Breast epithelium (tissue), 4 donors: Measurements from ENCODE around the gene HSD3B7. TPM values are rescaled to one million over a fixed set of nuclear protein-coding genes. Genes with fewer than 3 reads are reported as not detected.

Experiments used
- DNase-seq, 2 donors: peaks; one replicate each; pipeline ENCODE4 v3.0.0-alpha.2; 2019; ENCODE audit warnings: low spot score in 2 of 2
- H3K27ac ChIP-seq, 2 donors: fragments of 200-600 bp; sonication (generic) in 1 of 2; one replicate each; pipeline ENCODE4 v1.5.1; 2016 to 2019; ENCODE audit warnings: mild to moderate bottlenecking in 1 of 2
- H3K27me3 ChIP-seq, 2 donors: fragments of 200-600 bp; sonication (generic) in 1 of 2; one replicate each; pipeline versions ENCODE4 v1.5.1 to v1.6.0; 2017 to 2019; ENCODE audit warnings: control low read depth in 1 of 2, mild to moderate bottlenecking in 1 of 2
- H3K36me3 ChIP-seq: fragments of 200-600 bp; one replicate; pipeline ENCODE4 v1.5.1; 2019
- H3K4me1 ChIP-seq, 2 donors: fragments of 200-600 bp; sonication (generic); one replicate each; pipeline ENCODE4 v1.5.1; 2016 to 2019; ENCODE audit warnings: control low read depth in 1 of 2
- H3K4me3 ChIP-seq, 3 donors: fragments of 200-600 bp; sonication (generic); 1 replicate in 2 of 3; 2 replicates in 1 of 3; pipeline ENCODE4 v1.5.1; 2016 to 2019; ENCODE audit warnings: mild to moderate bottlenecking in 3 of 3, moderate library complexity in 2 of 3
- H3K9me3 ChIP-seq, 2 donors: fragments of 200-600 bp; sonication (generic) in 1 of 2; one replicate each; pipeline ENCODE4 v1.5.1; 2016 to 2019; ENCODE audit warnings: control low read depth in 1 of 2
- POLR2A ChIP-seq: fragments of 450-650 bp; IDR thresholded peaks from one replicate; pipeline ENCODE4 v1.6.1; 2016; ENCODE audit warnings: antibody characterized with exemption, mild to moderate bottlenecking, moderate library complexity
- POLR2AphosphoS5 ChIP-seq, 3 donors: sonication (generic); formaldehyde crosslinking; IDR thresholded peaks; one replicate each; pipeline ENCODE4 v1.6.1; 2017; ENCODE audit warnings: antibody characterized with exemption in 3 of 3
- intact Hi-C: fragments of 100-400 bp; cut with DNase I; formaldehyde crosslinking; loops from one replicate; pipeline ENCODE4 v1.15.1; 2023; ENCODE audit warnings: low total_unique reads
- total RNA-seq, 3 donors: library from RNA; depleted of rRNA; stranded (reverse); fragments of >200 nt; gene quantifications; one replicate each; pipeline ENCODE4 v1.1.0, GENCODE V29; 2016
- TF ChIP-seq, protein P1 (sequence below), 3 donors: fragments of 450-650 bp; IDR thresholded peaks; one replicate each; pipeline ENCODE4 v1.5.1; 2016 to 2017; ENCODE audit warnings: antibody characterized with exemption in 3 of 3, mild to moderate bottlenecking in 3 of 3, moderate library complexity in 3 of 3

HSD3B7 gene
- total RNA-seq, 3 donors from 2014 or later = 12.1 to 27.8 (median 26.9) TPM

DNA sequence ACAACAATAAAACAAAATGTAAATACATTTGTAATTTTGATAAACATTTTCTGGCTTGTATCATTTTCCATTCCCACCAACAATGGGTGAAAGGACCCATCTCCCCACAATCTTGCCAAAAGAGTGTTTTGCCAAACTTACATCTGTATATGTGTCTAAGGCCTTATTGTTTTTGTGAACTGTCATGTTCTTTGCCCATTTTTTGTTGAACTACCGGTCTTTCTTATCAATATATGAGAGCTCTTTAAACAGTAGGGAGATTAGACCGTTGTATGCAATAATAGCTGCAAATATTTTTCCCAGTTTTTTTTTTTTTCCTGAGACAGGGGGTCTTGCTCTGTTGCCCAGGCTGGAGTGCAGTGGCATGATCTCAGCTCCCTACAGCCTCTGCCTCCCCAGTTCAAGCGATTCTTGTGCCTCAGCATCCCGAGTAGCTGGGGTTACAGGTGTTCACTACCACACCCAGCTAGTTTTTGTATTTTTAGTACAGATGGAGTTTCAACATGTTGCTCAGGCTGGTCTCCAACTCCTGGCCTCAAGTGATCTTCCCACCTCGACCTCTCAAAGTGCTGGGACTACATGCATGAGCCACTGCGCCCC lies 38.7 kb downstream of the HSD3B7 start:
- H3K9me3 ChIP-seq = no peaks in the 10 kb centered on the region
- no peaks in the 10 kb centered on the region for H3K36me3 ChIP-seq
- H3K4me3 ChIP-seq = no peak overlapping the region
- H3K27ac ChIP-seq = no peak overlapping the region
- DNase-seq = no peak
- no peak for TF ChIP-seq POLR2AphosphoS5 (IDR thresholded peaks at IDR 0.05)
- no peak for TF ChIP-seq POLR2A
- TF ChIP-seq, protein P1, sequence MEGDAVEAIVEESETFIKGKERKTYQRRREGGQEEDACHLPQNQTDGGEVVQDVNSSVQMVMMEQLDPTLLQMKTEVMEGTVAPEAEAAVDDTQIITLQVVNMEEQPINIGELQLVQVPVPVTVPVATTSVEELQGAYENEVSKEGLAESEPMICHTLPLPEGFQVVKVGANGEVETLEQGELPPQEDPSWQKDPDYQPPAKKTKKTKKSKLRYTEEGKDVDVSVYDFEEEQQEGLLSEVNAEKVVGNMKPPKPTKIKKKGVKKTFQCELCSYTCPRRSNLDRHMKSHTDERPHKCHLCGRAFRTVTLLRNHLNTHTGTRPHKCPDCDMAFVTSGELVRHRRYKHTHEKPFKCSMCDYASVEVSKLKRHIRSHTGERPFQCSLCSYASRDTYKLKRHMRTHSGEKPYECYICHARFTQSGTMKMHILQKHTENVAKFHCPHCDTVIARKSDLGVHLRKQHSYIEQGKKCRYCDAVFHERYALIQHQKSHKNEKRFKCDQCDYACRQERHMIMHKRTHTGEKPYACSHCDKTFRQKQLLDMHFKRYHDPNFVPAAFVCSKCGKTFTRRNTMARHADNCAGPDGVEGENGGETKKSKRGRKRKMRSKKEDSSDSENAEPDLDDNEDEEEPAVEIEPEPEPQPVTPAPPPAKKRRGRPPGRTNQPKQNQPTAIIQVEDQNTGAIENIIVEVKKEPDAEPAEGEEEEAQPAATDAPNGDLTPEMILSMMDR (IDR thresholded peaks at IDR 0.05) = no peak
- H3K27me3 ChIP-seq = no peaks in the 10 kb centered on the region
- intact Hi-C loops = no loop called here
- no peaks in the 10 kb centered on the region for H3K4me1 ChIP-seq

DNA sequence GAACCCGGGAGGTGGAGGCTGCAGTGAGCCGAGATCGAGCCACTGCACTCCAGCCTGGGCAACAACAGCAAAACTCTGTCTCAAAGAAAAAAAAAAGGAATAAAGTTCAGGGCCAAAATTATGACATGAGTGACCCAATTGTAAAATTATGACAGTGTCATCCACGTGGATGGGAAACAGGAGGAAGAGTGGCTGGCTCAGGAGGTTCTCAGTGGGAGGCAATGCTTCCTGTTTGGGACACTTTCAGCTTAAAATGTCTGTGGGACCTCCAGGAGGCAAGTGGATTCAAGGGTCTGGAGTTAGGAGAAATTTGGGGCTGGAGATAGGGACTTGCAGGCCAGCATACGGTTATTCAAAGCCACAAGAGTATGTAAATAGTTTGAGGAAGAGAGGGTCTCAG lies 40.3 kb downstream of the HSD3B7 start:
- DNase-seq = no peak
- Histone ChIP-seq H3K9me3 (no peaks in the 10 kb centered on the region), H3K4me3 (no peak overlapping the region), H3K27me3 (no peaks in the 10 kb centered on the region), H3K4me1 (no peaks in the 10 kb centered on the region), H3K27ac (peak overlapping the region in 1 of 2 donors; percentile 19), H3K36me3 (no peaks in the 10 kb centered on the region)
- TF ChIP-seq POLR2AphosphoS5 (IDR thresholded peaks at IDR 0.05) (no peak), POLR2A (no peak)
- TF ChIP-seq, protein P1 (IDR thresholded peaks at IDR 0.05) = no peak
- intact Hi-C loops = no loop called here

DNA sequence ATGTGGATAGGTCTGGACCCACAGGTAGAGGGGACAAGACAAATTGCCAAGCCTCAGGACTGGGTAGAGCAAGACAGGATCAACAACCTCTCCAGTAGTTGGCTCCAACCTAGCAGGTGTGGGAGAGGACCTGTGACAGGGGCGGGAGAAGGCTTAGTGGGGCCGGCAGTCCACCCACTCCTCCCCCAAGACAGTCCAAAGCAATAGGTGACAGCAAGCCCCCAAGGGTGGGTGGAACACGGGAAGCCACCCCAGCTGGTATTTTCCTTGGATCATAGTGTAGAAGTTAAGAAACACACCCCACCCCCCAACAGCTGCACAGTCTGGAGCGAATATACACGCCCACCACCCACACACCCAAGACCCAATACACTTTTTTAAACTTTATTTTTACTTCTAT lies 44.3 kb downstream of the HSD3B7 start:
- intact Hi-C loops = no loop called here
- DNase-seq = no peak
- H3K4me3 ChIP-seq = no peak overlapping the region
- no peaks in the 10 kb centered on the region for H3K27me3 ChIP-seq
- TF ChIP-seq, protein P1 (IDR thresholded peaks at IDR 0.05) = no peak
- TF ChIP-seq POLR2AphosphoS5 (IDR thresholded peaks at IDR 0.05) = no peak
- no peak for TF ChIP-seq POLR2A
- no peaks in the 10 kb centered on the region for H3K9me3 ChIP-seq
- H3K27ac ChIP-seq = no peak overlapping the region
- H3K36me3 ChIP-seq = no peaks in the 10 kb centered on the region
- H3K4me1 ChIP-seq = peaks cover 0 to 1% of the 10 kb centered on the region in 2 donors

DNA sequence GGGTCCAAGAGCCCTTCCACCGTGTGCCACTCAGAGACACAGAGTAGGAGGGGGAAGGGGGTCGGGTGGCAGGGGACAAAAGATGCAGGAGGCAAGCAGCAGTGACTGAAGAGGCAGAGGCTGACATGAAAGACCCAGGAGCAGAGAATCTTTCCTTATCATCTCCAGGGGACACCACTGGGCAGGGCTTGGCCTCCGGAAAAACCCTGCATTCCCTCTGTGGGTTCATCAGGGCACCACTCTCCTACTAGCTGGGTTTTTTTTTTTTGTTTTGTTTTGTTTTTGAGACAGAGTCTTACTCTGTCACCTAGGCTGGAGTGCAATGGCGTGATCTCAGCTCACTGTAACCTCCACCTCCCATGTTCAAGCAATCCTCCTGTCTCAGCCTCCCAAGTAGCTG lies 46.3 kb downstream of the HSD3B7 start:
- no peak overlapping the region for H3K4me3 ChIP-seq
- TF ChIP-seq POLR2A (no peak), POLR2AphosphoS5 (IDR thresholded peaks at IDR 0.05) (no peak)
- TF ChIP-seq, protein P1 (IDR thresholded peaks at IDR 0.05) = no peak
- DNase-seq = no peak

More for the DNA sequence above, 46.3 kb downstream of the HSD3B7 start:
- Histone ChIP-seq H3K27me3 (no peaks in the 10 kb centered on the region), H3K27ac (peak overlapping the region in 1 of 2 donors; percentile 99), H3K4me1 (peaks cover 0 to 5% of the 10 kb centered on the region in 2 donors), H3K36me3 (no peaks in the 10 kb centered on the region), H3K9me3 (no peaks in the 10 kb centered on the region)
- intact Hi-C loops = loop anchor here (10.0 kb wide), 2 partner anchors 86 to 1726 kb away; partner anchors contain the start of gene ORAI3
